ENCODE results near the gene LDB2.

Gene LDB2

DNA sequence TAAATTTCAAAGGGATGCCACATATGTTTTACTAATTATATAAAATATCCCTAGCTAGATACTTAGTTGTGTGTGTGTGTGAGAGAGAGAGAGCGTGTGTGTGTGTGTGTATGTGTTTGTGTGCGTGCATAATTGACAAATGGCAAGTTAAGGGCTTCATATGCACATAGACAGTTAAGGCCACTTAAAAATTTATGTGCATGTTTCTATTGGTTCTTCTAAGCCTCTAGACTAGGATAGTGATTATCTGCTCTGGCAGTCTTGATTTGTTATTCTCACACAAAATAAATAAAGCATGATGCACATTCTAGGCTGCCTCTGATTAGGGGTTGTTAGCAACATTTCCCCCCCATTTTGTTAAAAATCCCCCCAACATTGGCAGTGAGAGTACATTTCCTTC lies 393.2 kb downstream of the LDB2 start:
- H3K4me1 Mint-ChIP-seq, result no peaks in the 10 kb centered on the region
- H3K27me3 Mint-ChIP-seq (ENCODE audit: low read depth, poor library complexity), result no peaks in the 10 kb centered on the region
- DNase-seq, result no peak
- H3K36me3 Mint-ChIP-seq (ENCODE audit: low read depth), result peaks cover 58% of the 10 kb centered on the region
- H3K4me3 Mint-ChIP-seq, result no peak overlapping the region
- no peak overlapping the region for H3K27ac Mint-ChIP-seq
- no peak for TF ChIP-seq CTCF (IDR thresholded peaks at IDR 0.05)
- peaks cover 30% of the 10 kb centered on the region for H3K9me3 Mint-ChIP-seq

- Mint-ChIP-seq H3K27me3 (ENCODE audit: low read depth, poor library complexity) (no peaks in the 10 kb centered on the region), H3K4me1 (no peaks in the 10 kb centered on the region), H3K27ac (peak overlapping the region; percentile 38), H3K36me3 (ENCODE audit: low read depth) (peaks cover 49% of the 10 kb centered on the region), H3K9me3 (peaks cover 28% of the 10 kb centered on the region), H3K4me3 (no peak overlapping the region)
- DNase-seq, result no peak
- TF ChIP-seq CTCF (IDR thresholded peaks at IDR 0.05), result no peak
Observed at GRCh38 chr4:16503421-16504100, 394.9 kb downstream of the LDB2 start.

GRCh38 chr4:16498978-16499377 lies 399.5 kb downstream of the LDB2 start:
- H3K36me3 Mint-ChIP-seq (ENCODE audit: low read depth), result peaks cover 41% of the 10 kb centered on the region
- H3K27ac Mint-ChIP-seq, result no peak overlapping the region
- DNase-seq, result no peak
- TF ChIP-seq CTCF (IDR thresholded peaks at IDR 0.05), result no peak
- no peaks in the 10 kb centered on the region for H3K27me3 Mint-ChIP-seq (ENCODE audit: low read depth, poor library complexity)
- no peak overlapping the region for H3K4me3 Mint-ChIP-seq
- no peaks in the 10 kb centered on the region for H3K4me1 Mint-ChIP-seq
- H3K9me3 Mint-ChIP-seq, result peaks cover 25% of the 10 kb centered on the region

DNA sequence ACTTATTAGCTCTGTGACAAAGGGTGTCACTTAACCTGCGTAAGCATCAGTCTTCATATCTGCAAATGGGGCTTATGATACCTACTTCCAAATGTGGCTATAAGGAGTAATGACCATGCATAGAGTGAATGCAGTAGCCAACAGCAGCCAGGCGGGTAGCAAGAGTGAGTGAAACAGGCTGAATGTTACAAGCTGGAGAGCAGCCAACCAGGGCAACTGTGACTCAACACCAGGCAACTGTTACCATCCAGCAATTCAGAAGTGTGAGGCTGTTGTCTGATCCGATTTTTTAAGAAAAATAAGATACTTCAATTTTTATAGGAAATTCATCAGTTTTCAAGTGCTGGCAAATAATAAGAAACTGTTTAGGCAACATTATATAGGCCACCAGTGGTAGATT lies 401.9 kb downstream of the LDB2 start:
- H3K4me1 Mint-ChIP-seq, result no peaks in the 10 kb centered on the region
- no peak overlapping the region for H3K27ac Mint-ChIP-seq
- no peak for TF ChIP-seq CTCF (IDR thresholded peaks at IDR 0.05)
- H3K27me3 Mint-ChIP-seq (ENCODE audit: low read depth, poor library complexity), result no peaks in the 10 kb centered on the region
- no peak for DNase-seq
- H3K4me3 Mint-ChIP-seq, result no peak overlapping the region
- H3K36me3 Mint-ChIP-seq (ENCODE audit: low read depth), result peaks cover 18% of the 10 kb centered on the region
- H3K9me3 Mint-ChIP-seq, result peaks cover 14% of the 10 kb centered on the region

GRCh38 chr4:16492872-16493271 lies 405.6 kb downstream of the LDB2 start:
- peaks cover 12% of the 10 kb centered on the region for H3K4me1 Mint-ChIP-seq
- no peak overlapping the region for H3K4me3 Mint-ChIP-seq
- H3K27ac Mint-ChIP-seq, result no peak overlapping the region
- no peak for TF ChIP-seq CTCF (IDR thresholded peaks at IDR 0.05)
- peaks cover 18% of the 10 kb centered on the region for H3K36me3 Mint-ChIP-seq (ENCODE audit: low read depth)
- no peak for DNase-seq
- H3K27me3 Mint-ChIP-seq (ENCODE audit: low read depth, poor library complexity), result no peaks in the 10 kb centered on the region
- peaks cover 26% of the 10 kb centered on the region for H3K9me3 Mint-ChIP-seq

DNA sequence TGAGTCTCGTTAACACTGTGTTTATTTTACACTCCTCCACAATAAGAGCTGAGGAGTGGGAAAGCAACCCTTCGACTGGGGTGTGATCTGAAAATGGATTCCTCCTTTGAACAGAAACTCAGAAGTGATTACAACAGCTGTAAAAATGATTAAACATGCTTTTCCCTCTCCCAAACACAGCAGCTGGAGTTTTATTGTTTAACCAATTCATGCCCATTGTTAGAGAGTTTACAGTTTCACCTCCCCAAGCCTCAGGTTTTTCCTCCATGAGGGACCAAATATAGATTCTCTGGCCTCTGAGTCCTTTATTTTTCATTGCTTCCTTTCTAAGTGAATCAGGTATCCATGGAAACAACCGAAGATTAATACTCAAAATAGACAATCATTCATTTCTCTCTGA lies 409.2 kb downstream of the LDB2 start:
- peaks cover 36% of the 10 kb centered on the region for H3K9me3 Mint-ChIP-seq
- no peak overlapping the region for H3K4me3 Mint-ChIP-seq

More for the DNA sequence above, 409.2 kb downstream of the LDB2 start:
- peaks cover 22% of the 10 kb centered on the region for H3K36me3 Mint-ChIP-seq (ENCODE audit: low read depth)
- H3K27ac Mint-ChIP-seq, result peak overlapping the region; percentile 47
- no peak for DNase-seq
- peaks cover 4% of the 10 kb centered on the region for H3K27me3 Mint-ChIP-seq (ENCODE audit: low read depth, poor library complexity)
- peaks cover 12% of the 10 kb centered on the region for H3K4me1 Mint-ChIP-seq
- no peak for TF ChIP-seq CTCF (IDR thresholded peaks at IDR 0.05)

All from nephron progenitor cell (in vitro differentiated cells).